NB4 (cell line): ENCODE measurements around the gene ARL6IP6.

Experiments
- DNase-seq: peaks from one replicate; pipeline ENCODE4 v3.0.0; 2010; ENCODE audit warnings: low read depth
- H3K4me3 ChIP-seq: one replicate; pipeline ENCODE4 v1.5.1; 2011; ENCODE audit warnings: mild to moderate bottlenecking, low read depth, low read length, moderate library complexity
- CTCF ChIP-seq: IDR thresholded peaks from one replicate; pipeline ENCODE4 v1.5.1; 2012; ENCODE audit warnings: low read depth, low read length
- MAX ChIP-seq: IDR thresholded peaks from 2 replicates; pipeline ENCODE4 v1.6.1; 2011; ENCODE audit warnings: low read depth, low read length
- MYC ChIP-seq: IDR thresholded peaks from 2 replicates; pipeline ENCODE4 v1.6.1; 2011; ENCODE audit warnings: low read depth, low read length
- POLR2A ChIP-seq: IDR thresholded peaks from 2 replicates; pipeline ENCODE4 v1.6.1; 2011; ENCODE audit warnings: mild to moderate bottlenecking; ENCODE audit not compliant: insufficient read length; ENCODE audit errors: extremely low read depth

Gene ARL6IP6

GRCh38 chr2:152686321-152686720, 32.1 kb upstream of the ARL6IP6 start:
- TF ChIP-seq MAX (no peak), MYC (no peak), CTCF (no peak), POLR2A (no peak)
- DNase-seq = no peak
- no peak overlapping the region for H3K4me3 ChIP-seq

GRCh38 chr2:152693033-152693432, 25.4 kb upstream of the ARL6IP6 start:
- no peak for DNase-seq
- H3K4me3 ChIP-seq = no peak overlapping the region
- no peak for TF ChIP-seq POLR2A
- TF ChIP-seq CTCF = no peak
- TF ChIP-seq MAX = no peak
- TF ChIP-seq MYC = no peak

- H3K4me3 ChIP-seq = no peak overlapping the region
- DNase-seq = no peak
- no peak for TF ChIP-seq MYC
- no peak for TF ChIP-seq MAX
- no peak for TF ChIP-seq POLR2A
- TF ChIP-seq CTCF = no peak
Measured at GRCh38 chr2:152694161-152694661, 24.2 kb upstream of the ARL6IP6 start.

- DNase-seq = no peak
- no peak overlapping the region for H3K4me3 ChIP-seq
- no peak for TF ChIP-seq POLR2A
- no peak for TF ChIP-seq MAX
- no peak for TF ChIP-seq CTCF
- no peak for TF ChIP-seq MYC
Measured at GRCh38 chr2:152695763-152696162, 22.7 kb upstream of the ARL6IP6 start.

GRCh38 chr2:152696476-152696875, 21.9 kb upstream of the ARL6IP6 start:
- TF ChIP-seq CTCF = no peak
- TF ChIP-seq MYC = no peak
- no peak for TF ChIP-seq MAX
- no peak for TF ChIP-seq POLR2A
- no peak overlapping the region for H3K4me3 ChIP-seq
- no peak for DNase-seq
